ENCODE data around the gene ALOX15. TPM values are rescaled to one million over a fixed set of nuclear protein-coding genes. Genes with fewer than 3 reads are reported as not detected.
"Not testable (repeated sequence)": the region's sequence is repeated elsewhere in the genome, so short reads cannot be mapped to it uniquely, and the experiment has no call there.

Gene ALOX15
- total RNA-seq, 3 donors from 2014 or later (not counting 1 experiment from before 2014, with no cell fraction given) = not detected

- Mint-ChIP-seq H3K36me3 (no peaks in the 10 kb centered on the region), H3K4me1 (no peaks in the 10 kb centered on the region), H3K4me3 (no peak overlapping the region), H3K27ac (no peak overlapping the region), H3K27me3 (ENCODE audit: low read depth in 2 of 2) (peaks cover 20 to 28% of the 10 kb centered on the region in 2 donors), H3K9me3 (no peaks in the 10 kb centered on the region)
- Histone ChIP-seq H3K27me3 (ENCODE audit: control insufficient read depth, insufficient read depth, low read length) (no peaks in the 10 kb centered on the region), H3K4me1 (ENCODE audit: control insufficient read depth, insufficient read depth, low read length) (no peaks in the 10 kb centered on the region), H3K9me3 (ENCODE audit: control insufficient read depth, insufficient read depth, low read length) (no peaks in the 10 kb centered on the region), H3K36me3 (ENCODE audit: control insufficient read depth, insufficient read depth, low read length) (no peaks in the 10 kb centered on the region), H3K4me3 (ENCODE audit: low read length) (no peak overlapping the region), H3K27ac (ENCODE audit: low read length) (no peak overlapping the region)
- 79% methylated on average over 2 of the region's 2 CpGs for WGBS (ENCODE audit: insufficient coverage)
- ATAC-seq (no peak), DNase-seq (no peak)
- intact Hi-C loops (cut with micrococcal nuclease) = no loop called here
- TF ChIP-seq CTCF (IDR thresholded peaks at IDR 0.05) = no peak
Observed at GRCh38 chr17:4648741-4649140, 7.3 kb upstream of the ALOX15 start.

GRCh38 chr17:4645642-4646041 lies 4.2 kb upstream of the ALOX15 start:
- intact Hi-C loops (cut with micrococcal nuclease) = no loop called here
- Histone ChIP-seq H3K4me3 (ENCODE audit: low read length) (no peak overlapping the region), H3K27me3 (ENCODE audit: control insufficient read depth, insufficient read depth, low read length) (peaks cover 11% of the 10 kb centered on the region), H3K9me3 (ENCODE audit: control insufficient read depth, insufficient read depth, low read length) (no peaks in the 10 kb centered on the region), H3K36me3 (ENCODE audit: control insufficient read depth, insufficient read depth, low read length) (no peaks in the 10 kb centered on the region), H3K27ac (ENCODE audit: low read length) (no peak overlapping the region), H3K4me1 (ENCODE audit: control insufficient read depth, insufficient read depth, low read length) (no peaks in the 10 kb centered on the region)
- TF ChIP-seq CTCF (IDR thresholded peaks at IDR 0.05) = no peak
- peaks cover 37 to 48% of the 10 kb centered on the region in 2 donors for H3K27me3 Mint-ChIP-seq (ENCODE audit: low read depth in 2 of 2)
- no peaks in the 10 kb centered on the region for H3K36me3 Mint-ChIP-seq
- no peak for ATAC-seq
- DNase-seq = no peak
- no peaks in the 10 kb centered on the region for H3K4me1 Mint-ChIP-seq
- 55% methylated on average over 5 of the region's 5 CpGs for WGBS (ENCODE audit: insufficient coverage)
- H3K27ac Mint-ChIP-seq = no peak overlapping the region
- no peaks in the 10 kb centered on the region for H3K9me3 Mint-ChIP-seq
- no peak overlapping the region for H3K4me3 Mint-ChIP-seq

- Histone ChIP-seq H3K4me1 (ENCODE audit: control insufficient read depth, insufficient read depth, low read length) (peaks cover 7% of the 10 kb centered on the region), H3K36me3 (ENCODE audit: control insufficient read depth, insufficient read depth, low read length) (no peaks in the 10 kb centered on the region), H3K27me3 (ENCODE audit: control insufficient read depth, insufficient read depth, low read length) (peaks cover 18% of the 10 kb centered on the region), H3K27ac (ENCODE audit: low read length) (no peak overlapping the region), H3K4me3 (ENCODE audit: low read length) (no peak overlapping the region), H3K9me3 (ENCODE audit: control insufficient read depth, insufficient read depth, low read length) (no peaks in the 10 kb centered on the region)
- intact Hi-C loops (cut with micrococcal nuclease) = no loop called here
- Mint-ChIP-seq H3K27ac (no peak overlapping the region), H3K4me1 (peaks cover 0 to 8% of the 10 kb centered on the region in 2 donors), H3K9me3 (no peaks in the 10 kb centered on the region), H3K36me3 (no peaks in the 10 kb centered on the region), H3K4me3 (no peak overlapping the region), H3K27me3 (ENCODE audit: low read depth in 2 of 2) (peaks cover 42 to 55% of the 10 kb centered on the region in 2 donors)
- WGBS (ENCODE audit: insufficient coverage) = 89% methylated on average over 4 of the region's 4 CpGs
- no peak for DNase-seq
- no peak for ATAC-seq
- no peak for TF ChIP-seq CTCF (IDR thresholded peaks at IDR 0.05)
Observed at GRCh38 chr17:4643676-4644075, 2.2 kb upstream of the ALOX15 start.

- WGBS (ENCODE audit: insufficient coverage) = 15% methylated on average over 6 of the region's 6 CpGs
Observed at GRCh38 chr17:4642286-4642685, 808 bp upstream of the ALOX15 start.

GRCh38 chr17:4640569-4641188 lies 799 bp downstream of the ALOX15 start:
- intact Hi-C loops (cut with micrococcal nuclease) = not testable (repeated sequence)

More at GRCh38 chr17:4642286-4642685, 808 bp upstream of the ALOX15 start:
- H3K27me3 ChIP-seq (ENCODE audit: control insufficient read depth, insufficient read depth, low read length) = peaks cover 20% of the 10 kb centered on the region
- H3K4me1 ChIP-seq (ENCODE audit: control insufficient read depth, insufficient read depth, low read length) = peaks cover 8% of the 10 kb centered on the region
- ATAC-seq = no peak
- Mint-ChIP-seq H3K27me3 (ENCODE audit: low read depth in 2 of 2) (peaks cover 45 to 69% of the 10 kb centered on the region in 2 donors), H3K4me1 (peaks cover 0 to 8% of the 10 kb centered on the region in 2 donors), H3K36me3 (no peaks in the 10 kb centered on the region), H3K9me3 (no peaks in the 10 kb centered on the region), H3K27ac (no peak overlapping the region), H3K4me3 (no peak overlapping the region)
- no peak overlapping the region for H3K27ac ChIP-seq (ENCODE audit: low read length)
- H3K36me3 ChIP-seq (ENCODE audit: control insufficient read depth, insufficient read depth, low read length) = no peaks in the 10 kb centered on the region
- H3K4me3 ChIP-seq (ENCODE audit: low read length) = no peak overlapping the region
- DNase-seq = no peak
- no peak for TF ChIP-seq CTCF (IDR thresholded peaks at IDR 0.05)
- intact Hi-C loops (cut with micrococcal nuclease) = no loop called here
- H3K9me3 ChIP-seq (ENCODE audit: control insufficient read depth, insufficient read depth, low read length) = no peaks in the 10 kb centered on the region

More at GRCh38 chr17:4640569-4641188, 799 bp downstream of the ALOX15 start:
- H3K9me3 Mint-ChIP-seq; H3K27ac Mint-ChIP-seq; H3K36me3 ChIP-seq (ENCODE audit: control insufficient read depth, insufficient read depth, low read length); H3K27ac ChIP-seq (ENCODE audit: low read length); H3K36me3 Mint-ChIP-seq; H3K9me3 ChIP-seq (ENCODE audit: control insufficient read depth, insufficient read depth, low read length); H3K4me3 Mint-ChIP-seq; DNase-seq; H3K4me3 ChIP-seq (ENCODE audit: low read length); ATAC-seq: not testable (repeated sequence)
- 4% methylated on average over 24 of the region's 39 CpGs for WGBS (ENCODE audit: insufficient coverage)
- peaks cover 57 to 71% of the 10 kb centered on the region in 2 donors for H3K27me3 Mint-ChIP-seq (ENCODE audit: low read depth in 2 of 2)
- Histone ChIP-seq H3K27me3 (ENCODE audit: control insufficient read depth, insufficient read depth, low read length) (peaks cover 20% of the 10 kb centered on the region), H3K4me1 (ENCODE audit: control insufficient read depth, insufficient read depth, low read length) (peaks cover 24% of the 10 kb centered on the region)
- peaks cover 0 to 20% of the 10 kb centered on the region in 2 donors for H3K4me1 Mint-ChIP-seq
